Testis (tissue), 3 donors: ENCODE data around the gene KCNIP1. TPM values are rescaled to one million over a fixed set of nuclear protein-coding genes. Genes with fewer than 3 reads are reported as not detected.

Experiments used
- DNase-seq: peaks from one replicate; pipeline ENCODE4 v3.0.0-alpha.2; 2019
- H3K27ac ChIP-seq, 2 donors: fragments of 200-600 bp; sonication (generic); one replicate each; pipeline ENCODE4 v1.5.1; 2019
- H3K27me3 ChIP-seq: fragments of 200-600 bp; sonication (generic); one replicate; pipeline ENCODE4 v1.5.1; 2019
- H3K36me3 ChIP-seq: fragments of 200-600 bp; sonication (generic); one replicate; pipeline ENCODE4 v1.5.1; 2017; ENCODE audit warnings: low read depth; ENCODE audit errors: missing control alignments
- H3K4me1 ChIP-seq: fragments of 200-600 bp; sonication (generic); one replicate; pipeline ENCODE4 v1.5.1; 2019
- H3K4me3 ChIP-seq, 2 donors: fragments of 200-600 bp; sonication (generic); one replicate each; pipeline ENCODE4 v1.5.1; 2017 to 2019
- H3K9me3 ChIP-seq: fragments of 200-600 bp; sonication (generic); one replicate; pipeline ENCODE4 v1.5.1; 2017
- CTCF ChIP-seq, 3 experiments: fragments of 450-650 bp in 2 of 3; fragments of 200-600 bp in 1 of 3; sonication (generic) in 1 of 3; IDR thresholded peaks; one replicate each; pipeline ENCODE4 v1.5.1; 2016 to 2019; ENCODE audit warnings: antibody characterized with exemption in 3 of 3, mild to moderate bottlenecking in 2 of 3, moderate library complexity in 1 of 3
- POLR2A ChIP-seq: fragments of 450-650 bp; IDR thresholded peaks from one replicate; pipeline ENCODE4 v1.6.1; 2017; ENCODE audit warnings: antibody characterized with exemption, mild to moderate bottlenecking, moderate library complexity
- WGBS, 2 donors: methylation state at CpG; one replicate each; pipeline ENCODE4 v1.1.5; 2018; 5-methylcytosine and 5-hydroxymethylcytosine counted together
- intact Hi-C: fragments of 100-400 bp; cut with DNase I; formaldehyde crosslinking; loops from one replicate; pipeline ENCODE4 v1.15.1; 2023; ENCODE audit warnings: low total_unique reads
- polyA plus RNA-seq: library from polyadenylated mRNA; stranded (reverse); fragments of 350-450 nt; fragmentation: Illumina TruSeq; extraction: RNeasy Lipid Tissue Mini Kit (QIAGEN cat#74804); gene quantifications from one replicate; pipeline ENCODE4 v1.2.3, GENCODE V29; 2014; ENCODE audit warnings: low read depth, low replicate concordance; ENCODE audit not compliant: insufficient read depth
- total RNA-seq, 2 donors: library from RNA; depleted of rRNA; stranded (reverse); fragments of >200 nt; gene quantifications; one replicate each; pipeline ENCODE4 v1.2.3, GENCODE V29; 2016

The KCNIP1 gene
- total and polyA plus RNA-seq, 3 donors from 2014 or later = 5.9 to 14.8 (median 13.4) TPM

- DNase-seq = no peak
- intact Hi-C loops = no loop called here
- H3K27ac ChIP-seq = no peak overlapping the region
- no peaks in the 10 kb centered on the region for H3K36me3 ChIP-seq
- 56 to 59% methylated on average over 2 of the region's 2 CpGs for WGBS, 2 donors
- H3K4me1 ChIP-seq = peaks cover 7% of the 10 kb centered on the region
- no peaks in the 10 kb centered on the region for H3K27me3 ChIP-seq
- TF ChIP-seq POLR2A (no peak), CTCF (IDR thresholded peaks at IDR 0.05) (no peak)
- no peaks in the 10 kb centered on the region for H3K9me3 ChIP-seq
- no peak overlapping the region for H3K4me3 ChIP-seq
Measured at GRCh38 chr5:170481849-170482248, 22.0 kb upstream of the KCNIP1 start.

- no peak overlapping the region for H3K4me3 ChIP-seq
- WGBS, 2 donors = 51 to 55% methylated on average over 4 of the region's 4 CpGs
- no peaks in the 10 kb centered on the region for H3K9me3 ChIP-seq
- intact Hi-C loops = no loop called here
- H3K36me3 ChIP-seq = no peaks in the 10 kb centered on the region
- H3K27ac ChIP-seq = no peak overlapping the region
- H3K4me1 ChIP-seq = peaks cover 7% of the 10 kb centered on the region
- no peaks in the 10 kb centered on the region for H3K27me3 ChIP-seq
- no peak for TF ChIP-seq POLR2A
- no peak for TF ChIP-seq CTCF (IDR thresholded peaks at IDR 0.05)
- DNase-seq = no peak
Measured at GRCh38 chr5:170482511-170482910, 21.3 kb upstream of the KCNIP1 start.

- no peaks in the 10 kb centered on the region for H3K27me3 ChIP-seq
- no peak overlapping the region for H3K27ac ChIP-seq
- intact Hi-C loops = no loop called here
- DNase-seq = no peak
- 76 to 79% methylated on average over 15 to 19 of the region's 19 CpGs for WGBS, 2 donors
- no peak overlapping the region for H3K4me3 ChIP-seq
- no peaks in the 10 kb centered on the region for H3K36me3 ChIP-seq
- TF ChIP-seq CTCF (IDR thresholded peaks at IDR 0.05) (no peak), POLR2A (no peak)
- H3K4me1 ChIP-seq = peaks cover 7% of the 10 kb centered on the region
- no peaks in the 10 kb centered on the region for H3K9me3 ChIP-seq
Measured at GRCh38 chr5:170483701-170484458, 19.9 kb upstream of the KCNIP1 start.

- Histone ChIP-seq H3K4me1 (peaks cover 7% of the 10 kb centered on the region), H3K27ac (no peak overlapping the region), H3K4me3 (no peak overlapping the region), H3K9me3 (no peaks in the 10 kb centered on the region), H3K36me3 (no peaks in the 10 kb centered on the region), H3K27me3 (no peaks in the 10 kb centered on the region)
- intact Hi-C loops = no loop called here
- DNase-seq = no peak
- TF ChIP-seq CTCF (IDR thresholded peaks at IDR 0.05) (no peak), POLR2A (no peak)
- WGBS, 2 donors = 79 to 89% methylated on average over 6 of the region's 6 CpGs
Measured at GRCh38 chr5:170484459-170484831, 19.4 kb upstream of the KCNIP1 start.
